Measurements from ENCODE around the gene MED29.

The MED29 gene

GRCh38 chr19:39445196-39446111 lies 54.3 kb downstream of the MED29 start, which contains the start of gene SUPT5H:
TSS of gene SUPT5H (plus strand) at chr19:39445582. CDS start at chr19:39445891, 309 bp downstream.
- peak; percentile 90 for DNase-seq (ENCODE audit: low read depth)
- H3K4me3 ChIP-seq (ENCODE audit: low read depth, low read length) = peak within 1 kb of the TSS; percentile 100

GRCh38 chr19:39446365-39447084 lies 55.3 kb downstream of the MED29 start:
- peak overlapping the region; percentile 100 for H3K4me3 ChIP-seq (ENCODE audit: low read depth, low read length)
- no peak for DNase-seq (ENCODE audit: low read depth)

- no peak overlapping the region for H3K4me3 ChIP-seq (ENCODE audit: low read depth, low read length)
- DNase-seq (ENCODE audit: low read depth) = no peak
Observed at GRCh38 chr19:39448271-39448670, 57.1 kb downstream of the MED29 start.

GRCh38 chr19:39449116-39449797 lies 58.1 kb downstream of the MED29 start:
- no peak for DNase-seq (ENCODE audit: low read depth)
- no peak overlapping the region for H3K4me3 ChIP-seq (ENCODE audit: low read depth, low read length)
